GM08714 (cell line): Measurements from ENCODE around the gene CEMIP2.

Experiments used
- H3K4me3 ChIP-seq: fragments of 200-500 bp; sonication (Bioruptor generic); 2 replicates; pipeline ENCODE4 v1.5.1; 2014; ENCODE audit warnings: mild to moderate bottlenecking, low read length, inconsistent platforms
- ZNF274 ChIP-seq: IDR thresholded peaks from 2 replicates; pipeline ENCODE4 v1.6.1; 2012; ENCODE audit warnings: mild to moderate bottlenecking, low read depth, low read length

Gene CEMIP2

GRCh38 chr9:71729816-71730526, 38.3 kb downstream of the CEMIP2 start:
- no peak for TF ChIP-seq ZNF274
- H3K4me3 ChIP-seq, result no peak overlapping the region

DNA sequence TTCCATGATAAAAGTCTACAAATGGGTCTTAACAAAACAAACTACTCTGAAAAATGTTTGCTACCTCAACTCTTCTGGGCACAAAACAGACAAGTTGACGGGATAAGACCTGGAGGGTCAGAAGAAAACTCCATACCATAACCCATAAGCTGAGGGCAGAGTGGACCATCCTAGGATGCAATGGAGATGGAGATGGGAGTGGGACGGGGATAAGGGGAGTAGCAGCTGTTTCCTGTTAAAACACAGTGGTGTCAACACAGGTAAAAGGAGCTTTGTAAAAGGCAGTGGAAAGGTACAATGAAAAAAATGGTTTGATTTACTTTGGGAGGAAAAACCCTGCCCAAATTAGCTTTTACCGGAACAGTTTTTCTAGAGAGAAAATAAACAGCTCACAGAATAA, 41.6 kb downstream of the CEMIP2 start:
- H3K4me3 ChIP-seq, result no peak overlapping the region
- no peak for TF ChIP-seq ZNF274

GRCh38 chr9:71725590-71726338, 42.5 kb downstream of the CEMIP2 start:
- no peak for TF ChIP-seq ZNF274
- H3K4me3 ChIP-seq, result no peak overlapping the region

- no peak overlapping the region for H3K4me3 ChIP-seq
- no peak for TF ChIP-seq ZNF274
These were observed 46.5 kb downstream of the CEMIP2 start for GRCh38 chr9:71721855-71722254.

- no peak for TF ChIP-seq ZNF274
- no peak overlapping the region for H3K4me3 ChIP-seq
These were observed 48.8 kb downstream of the CEMIP2 start for GRCh38 chr9:71719562-71719961.

DNA sequence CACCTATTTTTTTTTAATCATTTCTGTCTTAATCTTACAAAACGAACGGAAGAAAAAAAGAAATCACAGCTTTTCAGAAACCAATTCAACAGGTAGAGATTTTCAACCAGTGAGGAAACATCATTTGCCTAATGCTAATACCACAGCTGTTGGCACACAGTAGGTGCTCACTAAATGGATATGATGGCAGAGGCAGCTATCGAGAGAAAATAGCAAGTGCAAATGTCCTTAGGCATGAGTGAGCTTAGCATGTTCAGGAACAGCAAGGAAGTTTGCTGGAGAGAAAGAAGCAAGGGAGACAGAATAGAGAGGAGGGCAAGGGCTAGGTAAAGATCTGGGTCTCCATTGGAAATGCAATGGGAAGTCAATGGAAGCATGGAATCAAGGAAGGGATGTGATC, 49.2 kb downstream of the CEMIP2 start:
- no peak overlapping the region for H3K4me3 ChIP-seq
- no peak for TF ChIP-seq ZNF274

DNA sequence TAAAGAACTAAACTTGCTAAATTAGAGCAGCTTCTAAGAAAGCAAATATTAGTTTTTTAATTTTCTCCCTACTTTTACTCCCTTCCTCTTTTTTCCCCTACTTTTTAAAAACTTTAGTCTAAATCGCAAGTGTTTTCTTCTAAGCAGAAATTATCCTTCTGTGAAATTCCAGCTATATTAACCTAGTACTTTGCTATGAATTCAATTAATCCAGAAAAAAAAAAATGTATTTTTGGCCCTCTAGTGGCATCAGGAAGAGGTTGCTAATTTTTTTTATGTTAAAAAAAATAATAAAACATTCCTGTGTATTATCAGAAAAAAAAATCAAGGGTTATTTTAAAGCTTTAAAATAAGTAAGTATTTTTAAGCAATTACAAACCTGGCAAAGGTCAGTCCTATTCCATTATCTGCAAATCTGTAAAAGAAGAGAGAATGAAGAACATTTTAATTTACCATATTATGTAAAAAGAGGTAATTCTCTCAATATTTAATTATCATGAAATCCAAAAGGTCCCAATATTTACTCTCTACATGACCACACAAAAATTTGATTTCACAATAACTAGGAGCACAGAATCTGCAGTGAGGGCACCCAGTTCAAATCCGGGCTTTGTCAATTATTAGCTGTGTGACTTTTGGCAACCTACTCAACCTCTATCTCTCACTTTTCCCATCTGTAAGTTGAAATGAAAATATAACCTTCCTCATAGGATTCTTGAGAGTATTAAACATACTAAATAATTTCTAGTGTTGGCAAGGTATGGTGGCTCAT, 52.0 kb downstream of the CEMIP2 start:
- TF ChIP-seq ZNF274, result no peak
- H3K4me3 ChIP-seq, result no peak overlapping the region

GRCh38 chr9:71710856-71711255, 57.5 kb downstream of the CEMIP2 start:
- no peak for TF ChIP-seq ZNF274

DNA sequence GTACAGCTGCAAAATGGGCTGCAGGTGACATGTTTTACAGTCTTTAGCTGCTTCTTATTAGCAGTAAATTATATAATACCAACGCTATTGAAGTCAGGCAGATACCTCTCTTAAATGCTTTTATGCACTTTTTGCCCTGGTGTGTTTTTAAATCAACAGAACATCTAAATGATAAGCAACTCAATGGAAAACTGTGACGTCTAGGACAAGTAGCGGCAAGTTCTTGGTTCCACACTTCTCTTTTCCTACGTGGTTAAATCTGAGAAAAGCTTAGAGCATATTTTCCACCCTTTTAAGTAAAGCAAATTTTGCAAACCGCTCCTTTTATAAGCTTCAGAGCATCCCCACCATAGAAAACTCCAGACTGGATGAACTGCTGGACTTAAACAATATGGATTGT, 58.1 kb downstream of the CEMIP2 start:
- H3K4me3 ChIP-seq, result no peak overlapping the region

More at GRCh38 chr9:71710856-71711255, 57.5 kb downstream of the CEMIP2 start:
- H3K4me3 ChIP-seq, result no peak overlapping the region

GRCh38 chr9:71709384-71709783, 58.9 kb downstream of the CEMIP2 start:
- no peak overlapping the region for H3K4me3 ChIP-seq
- TF ChIP-seq ZNF274, result no peak

More for the DNA sequence above, 58.1 kb downstream of the CEMIP2 start:
- no peak for TF ChIP-seq ZNF274

DNA sequence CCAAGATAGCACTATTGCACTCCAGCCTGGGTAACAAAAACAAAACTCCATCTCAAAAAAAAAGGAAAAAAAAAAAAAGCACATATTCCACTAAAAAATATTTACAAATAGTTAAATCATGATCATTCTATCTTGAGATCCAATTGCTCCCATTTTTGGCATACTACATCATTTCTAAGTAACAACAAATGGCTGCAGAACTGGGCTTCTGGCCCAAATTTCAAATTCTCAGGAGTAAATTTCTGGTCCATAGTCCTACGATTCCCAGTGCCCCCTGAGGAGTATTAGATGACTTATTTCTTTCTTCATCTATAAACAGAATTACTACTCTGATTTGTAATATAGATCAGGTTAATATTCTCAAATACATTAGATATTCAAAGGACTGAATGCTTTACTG, 62.1 kb downstream of the CEMIP2 start:
- TF ChIP-seq ZNF274, result no peak
- no peak overlapping the region for H3K4me3 ChIP-seq

- H3K4me3 ChIP-seq, result no peak overlapping the region
These were observed 63.5 kb downstream of the CEMIP2 start for GRCh38 chr9:71704796-71705195.

GRCh38 chr9:71703172-71703872, 65.0 kb downstream of the CEMIP2 start:
- TF ChIP-seq ZNF274, result no peak
- no peak overlapping the region for H3K4me3 ChIP-seq

More at GRCh38 chr9:71704796-71705195, 63.5 kb downstream of the CEMIP2 start:
- TF ChIP-seq ZNF274, result no peak

DNA sequence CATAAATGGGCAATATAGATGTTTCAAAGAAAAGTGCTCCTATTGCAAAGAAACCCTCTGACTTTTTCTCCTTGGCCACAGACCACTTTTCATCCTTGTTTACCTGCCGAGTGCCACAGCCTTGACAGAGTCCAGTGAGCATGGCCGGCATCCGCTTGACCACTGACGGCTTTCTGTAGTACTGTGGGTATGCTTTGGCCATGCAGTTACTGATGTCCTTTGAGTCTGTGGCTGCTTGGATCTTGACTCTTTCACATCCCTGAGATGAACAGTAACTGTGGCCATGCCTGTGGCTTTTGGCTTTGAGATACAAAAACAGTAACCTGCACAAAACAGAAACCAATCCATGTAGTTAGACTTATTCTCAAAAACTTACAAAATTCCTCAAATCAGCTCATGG, 70.4 kb downstream of the CEMIP2 start:
- no peak overlapping the region for H3K4me3 ChIP-seq
- no peak for TF ChIP-seq ZNF274

DNA sequence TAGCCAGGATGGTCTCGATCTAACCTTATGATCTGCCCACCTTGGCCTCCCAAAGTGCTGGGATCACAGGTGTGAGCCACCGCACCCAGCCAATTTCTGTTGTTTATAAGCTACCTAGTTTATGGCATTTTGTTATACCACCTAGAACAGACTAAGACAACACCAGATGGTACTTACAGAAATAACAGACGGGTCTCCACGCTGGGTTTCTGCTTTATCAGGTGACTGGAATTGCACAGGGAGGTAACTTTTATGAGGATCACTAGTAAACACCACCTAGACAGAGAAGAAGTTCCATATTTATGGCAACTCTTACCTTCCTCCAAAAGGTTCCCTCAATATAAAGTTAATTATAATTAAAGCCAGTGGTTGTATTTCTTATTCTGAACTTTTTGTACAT, 74.0 kb downstream of the CEMIP2 start:
- no peak overlapping the region for H3K4me3 ChIP-seq
- no peak for TF ChIP-seq ZNF274
